PC-9 (cell line): ENCODE data around the gene CAPN10.

ENCODE experiments used
- EZH2 ChIP-seq: fragments of 200-600 bp; sonication (generic); IDR thresholded peaks from 2 replicates; pipeline ENCODE4 v1.8.0; 2017; ENCODE audit warnings: antibody characterized with exemption, low read depth
- TF ChIP-seq, protein P1 (sequence below): fragments of 200-600 bp; sonication (generic); conservative IDR thresholded peaks from 2 replicates; pipeline ENCODE4 v1.6.1; 2017; ENCODE audit warnings: mixed run types, antibody characterized with exemption, mild to moderate bottlenecking, moderate library complexity

DNA sequence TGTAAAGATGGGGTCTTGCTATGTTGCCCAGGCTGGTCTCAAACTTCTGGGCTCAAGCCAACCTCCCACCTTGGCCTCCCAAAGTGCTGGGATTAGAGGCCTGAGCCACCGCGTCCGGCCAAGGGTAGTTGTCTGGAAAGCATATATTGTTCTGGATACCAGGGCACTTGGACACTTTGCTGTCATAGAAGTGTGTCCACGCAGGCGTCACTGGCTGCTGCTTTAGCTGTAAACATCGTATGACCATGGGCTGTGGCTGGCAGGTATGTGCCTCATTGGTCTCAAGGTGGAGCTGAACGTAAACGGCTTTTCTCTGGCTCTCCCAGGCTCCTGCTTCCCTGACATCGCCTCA is 35.5 kb downstream of the CAPN10 start:
- TF ChIP-seq, protein P1, sequence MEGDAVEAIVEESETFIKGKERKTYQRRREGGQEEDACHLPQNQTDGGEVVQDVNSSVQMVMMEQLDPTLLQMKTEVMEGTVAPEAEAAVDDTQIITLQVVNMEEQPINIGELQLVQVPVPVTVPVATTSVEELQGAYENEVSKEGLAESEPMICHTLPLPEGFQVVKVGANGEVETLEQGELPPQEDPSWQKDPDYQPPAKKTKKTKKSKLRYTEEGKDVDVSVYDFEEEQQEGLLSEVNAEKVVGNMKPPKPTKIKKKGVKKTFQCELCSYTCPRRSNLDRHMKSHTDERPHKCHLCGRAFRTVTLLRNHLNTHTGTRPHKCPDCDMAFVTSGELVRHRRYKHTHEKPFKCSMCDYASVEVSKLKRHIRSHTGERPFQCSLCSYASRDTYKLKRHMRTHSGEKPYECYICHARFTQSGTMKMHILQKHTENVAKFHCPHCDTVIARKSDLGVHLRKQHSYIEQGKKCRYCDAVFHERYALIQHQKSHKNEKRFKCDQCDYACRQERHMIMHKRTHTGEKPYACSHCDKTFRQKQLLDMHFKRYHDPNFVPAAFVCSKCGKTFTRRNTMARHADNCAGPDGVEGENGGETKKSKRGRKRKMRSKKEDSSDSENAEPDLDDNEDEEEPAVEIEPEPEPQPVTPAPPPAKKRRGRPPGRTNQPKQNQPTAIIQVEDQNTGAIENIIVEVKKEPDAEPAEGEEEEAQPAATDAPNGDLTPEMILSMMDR = no peak
- TF ChIP-seq EZH2 = no peak
